Fibroblast of the aortic adventitia (primary cell): ENCODE measurements around the gene NR2E3. TPM values are rescaled to one million over a fixed set of nuclear protein-coding genes. Genes with fewer than 3 reads are reported as not detected.

ENCODE experiments used
- DNase-seq: peaks from one replicate; pipeline ENCODE4 v3.0.0-alpha.2; 2010; ENCODE audit warnings: low read depth
- H3K4me3 ChIP-seq: 2 replicates; pipeline ENCODE4 v1.5.1; 2011; ENCODE audit warnings: low read depth, mild to moderate bottlenecking, control low read depth, low read length, moderate library complexity
- CTCF ChIP-seq: IDR thresholded peaks from 2 replicates; pipeline ENCODE4 v1.5.1; 2011; ENCODE audit warnings: mild to moderate bottlenecking, low read length, control low read depth, inconsistent platforms; ENCODE audit not compliant: insufficient read depth
- total RNA-seq: library from RNA; depleted of rRNA; stranded (reverse); fragments of >200 nt; gene quantifications from 2 replicates; pipeline ENCODE4 v1.2.3, GENCODE V29; 2012; ENCODE audit warnings: low replicate concordance

Gene NR2E3
- total RNA-seq, 1 donor, result 0.63 TPM

GRCh38 chr15:71801935-71802655 lies 8.3 kb upstream of the NR2E3 start:
- H3K4me3 ChIP-seq, result no peak overlapping the region
- DNase-seq, result no peak
- no peak for TF ChIP-seq CTCF

GRCh38 chr15:71802770-71803169 lies 7.6 kb upstream of the NR2E3 start:
- TF ChIP-seq CTCF, result peak; percentile 30
- no peak for DNase-seq
- H3K4me3 ChIP-seq, result no peak overlapping the region

- H3K4me3 ChIP-seq, result no peak overlapping the region
- no peak for DNase-seq
- no peak for TF ChIP-seq CTCF
Observed at GRCh38 chr15:71804226-71804625, 6.1 kb upstream of the NR2E3 start.

GRCh38 chr15:71804695-71805470 lies 5.5 kb upstream of the NR2E3 start:
- H3K4me3 ChIP-seq, result no peak overlapping the region
- no peak for TF ChIP-seq CTCF
- no peak for DNase-seq

GRCh38 chr15:71806452-71806931 lies 3.9 kb upstream of the NR2E3 start:
- H3K4me3 ChIP-seq, result no peak overlapping the region
- DNase-seq, result peak; percentile 63
- no peak for TF ChIP-seq CTCF

GRCh38 chr15:71807125-71807629 lies 3.2 kb upstream of the NR2E3 start:
- H3K4me3 ChIP-seq, result no peak overlapping the region
- DNase-seq, result no peak
- no peak for TF ChIP-seq CTCF
